Measurements from ENCODE around the gene MINDY4. TPM values are rescaled to one million over a fixed set of nuclear protein-coding genes. Genes with fewer than 3 reads are reported as not detected.

MINDY4 gene
- total and polyA plus RNA-seq, 2 of the 4 experiments (the other 2 are of a cell fraction) = 1.8 to 3.6 TPM

- in situ Hi-C loops (cut with MboI; ENCODE audit: low sequenced_read_pairs) = no loop called here
- Histone ChIP-seq H3K14ac (replicated peaks; ENCODE audit: low read depth, low read length) (no peak overlapping the region), H2BK120ac (ENCODE audit: low read depth, low read length) (no peak overlapping the region), H4K20me1 (ENCODE audit: insufficient read depth, low read length) (no peaks in the 10 kb centered on the region), H3K79me1 (ENCODE audit: low read depth in 1 of 2, low read length in 2 of 2) (no peaks in the 10 kb centered on the region), H3K56ac (ENCODE audit: extremely low read depth, insufficient read depth, low read length) (no peak overlapping the region), H3K36me3 (ENCODE audit: control insufficient read depth, insufficient read depth, low read length) (no peaks in the 10 kb centered on the region), H2AK9ac (replicated peaks; ENCODE audit: low read depth, low read length, poor library complexity) (no peak overlapping the region), H3K18ac (ENCODE audit: low read depth, low read length) (no peak overlapping the region), H2BK15ac (ENCODE audit: low read depth, low read length) (no peak overlapping the region), H3K4me3 (ENCODE audit: insufficient read depth, low read depth, low read length) (no peak overlapping the region), H2AFZ (replicated peaks; ENCODE audit: low read length, poor library complexity) (no peak overlapping the region), H3K9ac (ENCODE audit: low read depth, low read length) (no peak overlapping the region), H4K5ac (ENCODE audit: low read depth, low read length) (no peak overlapping the region), H3K23ac (ENCODE audit: low read depth, low read length) (no peak overlapping the region), H3K9me1 (ENCODE audit: insufficient read depth, low read length) (no peaks in the 10 kb centered on the region), H3K4me2 (ENCODE audit: low read depth, low read length) (no peak overlapping the region), H2AK5ac (ENCODE audit: low read depth, low read length) (no peak overlapping the region), H2BK20ac (ENCODE audit: low read depth, low read length) (no peak overlapping the region), H3K27ac (ENCODE audit: insufficient read depth, low read length) (no peak overlapping the region), H2BK5ac (ENCODE audit: low read depth, low read length, poor library complexity, severe bottlenecking) (no peak overlapping the region), H4K91ac (ENCODE audit: insufficient read depth, low read depth, low read length) (no peak overlapping the region), H3K4ac (ENCODE audit: low read depth, low read length) (no peak overlapping the region), H3K4me1 (ENCODE audit: control insufficient read depth, insufficient read depth, low read length) (no peaks in the 10 kb centered on the region), H3K9me3 (ENCODE audit: control insufficient read depth, insufficient read depth, low read length) (no peaks in the 10 kb centered on the region; the same call in 1 of the 2 replicates), H3K27me3 (ENCODE audit: control insufficient read depth, insufficient read depth, low read length) (peaks cover 22% of the 10 kb centered on the region), H4K8ac (ENCODE audit: low read depth in 2 of 2, low read length in 2 of 2) (no peak overlapping the region)
- 44% methylated on average over 2 of the region's 6 CpGs; no CpG with 5 or more reads in 1 of the 2 experiments for WGBS, 2 experiments (ENCODE audit: extremely low coverage in 2 of 2, insufficient read length in 1 of 2)
- DNase-seq (no peak), ATAC-seq (ENCODE audit: low read depth) (no peak)
- POLR2A ChIA-PET (ENCODE audit: unreplicated experiment) = no interaction called here
- intact Hi-C loops (cut with micrococcal nuclease) = no loop called here
- dilution Hi-C loops (cut with HindIII; ENCODE audit: low sequenced_read_pairs, unreplicated experiment) = no loop called here
- no peak for TF ChIP-seq RAD21 (IDR thresholded peaks at IDR 0.05; ENCODE audit: low read length)
- TF ChIP-seq RFX5 (IDR thresholded peaks at IDR 0.05; ENCODE audit: low read depth, low read length) = no peak
- no peak for TF ChIP-seq FOS (IDR thresholded peaks at IDR 0.05; ENCODE audit: low read depth, low read length)
- no peak for TF ChIP-seq CHD1 (IDR thresholded peaks at IDR 0.05; ENCODE audit: low read depth, low read length)
- no peak for TF ChIP-seq BHLHE40 (IDR thresholded peaks at IDR 0.05; ENCODE audit: low read depth, low read length)
- no peak for TF ChIP-seq SMC3 (IDR thresholded peaks at IDR 0.05; ENCODE audit: low read depth, low read length)
- TF ChIP-seq MXI1 (IDR thresholded peaks at IDR 0.05; ENCODE audit: borderline replicate concordance, low read depth, low read length) = no peak
- TF ChIP-seq CTCF (conservative IDR thresholded peaks at IDR 0.05; ENCODE audit: low read depth, low read length) = no peak
- no peak for TF ChIP-seq CEBPB (IDR thresholded peaks at IDR 0.05; ENCODE audit: low read depth, low read length)
- TF ChIP-seq POLR2A (IDR thresholded peaks at IDR 0.05; ENCODE audit: low read depth, low read length) = no peak
- TF ChIP-seq USF2 (IDR thresholded peaks at IDR 0.05; ENCODE audit: low read depth, low read length) = no peak
- BruUV-seq (replicated peaks) = no TSS peak
- CTCF ChIA-PET = no interaction called here
These were observed 32.9 kb upstream of the MINDY4 start for GRCh38 chr7:30738026-30738915.

All from IMR-90 (cell line).